Stimulated activated CD4-positive, alpha-beta T cell treated with anti-CD3 and anti-CD28 coated beads, Interleukin-15, amount 100 ng/mL, for 1 hour (primary cell): ENCODE data around the gene FXYD6.

Experiments
- DNase-seq, 2 donors: peaks; one replicate each; pipeline ENCODE4 v3.0.0-alpha.2; 2020; ENCODE audit warnings: low read depth in 1 of 2, low spot score in 1 of 2

FXYD6 gene

DNA sequence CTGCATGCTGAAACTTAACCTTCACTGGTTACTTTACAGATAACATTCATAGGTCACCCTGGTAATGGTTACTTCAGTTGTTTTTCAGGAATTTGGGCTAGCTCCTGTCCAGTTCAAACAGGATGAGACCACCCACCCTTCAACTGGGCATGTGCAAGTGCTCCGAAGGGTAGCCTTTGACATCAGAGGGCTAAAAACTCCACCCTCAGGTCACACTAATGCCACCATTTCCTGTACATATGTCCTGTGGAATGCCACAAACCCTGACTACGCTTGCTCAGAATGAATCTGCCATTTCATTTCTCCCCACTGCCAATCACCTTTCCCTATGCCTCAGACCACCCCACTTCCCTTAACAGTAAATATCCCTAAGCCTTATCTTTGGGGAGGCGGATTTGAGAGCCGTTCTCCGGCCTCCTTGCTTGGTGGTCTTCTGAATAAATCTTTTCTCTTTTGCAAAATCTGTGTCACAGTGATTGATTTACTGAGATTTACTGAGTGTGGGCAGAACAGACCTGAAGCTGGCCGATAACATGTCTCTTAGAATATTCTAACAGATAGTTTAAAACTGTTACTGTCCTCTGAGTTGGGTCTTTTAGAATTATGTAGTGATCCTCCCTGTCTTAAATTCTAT lies 26.6 kb downstream of the FXYD6 start:
- DNase-seq, result no peak

DNA sequence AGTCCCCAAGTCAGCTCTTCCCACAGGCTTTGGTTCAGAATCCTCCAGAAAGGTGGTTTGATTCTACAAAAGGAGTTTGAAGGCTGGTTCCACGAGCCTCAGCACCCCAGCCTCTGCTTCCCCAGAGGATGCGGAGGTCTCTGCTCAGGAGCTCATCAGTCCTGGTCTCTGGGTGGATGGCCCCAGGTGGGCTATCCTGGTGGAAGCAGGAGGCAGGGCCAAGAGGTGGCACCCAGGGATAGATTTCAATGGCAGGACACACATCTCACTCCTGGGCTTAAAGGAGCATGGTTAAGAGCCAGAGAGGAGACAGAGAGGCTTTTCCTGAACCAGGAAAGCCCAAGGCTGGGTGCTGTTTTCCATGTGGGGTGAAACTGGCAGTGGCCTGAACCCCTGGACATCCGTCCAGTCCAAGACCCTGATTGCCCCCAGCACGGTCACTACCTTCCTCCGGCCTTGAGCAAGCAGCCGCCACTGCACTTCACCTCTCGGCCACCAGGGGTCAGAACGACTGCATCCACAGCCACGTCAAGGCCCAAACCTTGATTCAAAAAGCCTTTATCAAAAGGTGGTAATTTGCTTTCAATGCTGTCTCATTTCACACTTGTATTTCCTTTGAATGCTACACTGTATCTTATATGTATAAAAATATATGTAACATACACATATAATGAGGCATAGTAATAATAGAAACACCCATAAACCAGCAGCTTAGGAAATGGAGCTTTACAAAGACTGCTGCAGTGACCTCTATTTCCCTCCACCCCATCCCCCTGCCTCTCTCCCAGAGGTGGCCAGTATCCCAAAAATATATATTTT lies 32.6 kb downstream of the FXYD6 start:
- peak; percentile 65 to 74 for DNase-seq

DNA sequence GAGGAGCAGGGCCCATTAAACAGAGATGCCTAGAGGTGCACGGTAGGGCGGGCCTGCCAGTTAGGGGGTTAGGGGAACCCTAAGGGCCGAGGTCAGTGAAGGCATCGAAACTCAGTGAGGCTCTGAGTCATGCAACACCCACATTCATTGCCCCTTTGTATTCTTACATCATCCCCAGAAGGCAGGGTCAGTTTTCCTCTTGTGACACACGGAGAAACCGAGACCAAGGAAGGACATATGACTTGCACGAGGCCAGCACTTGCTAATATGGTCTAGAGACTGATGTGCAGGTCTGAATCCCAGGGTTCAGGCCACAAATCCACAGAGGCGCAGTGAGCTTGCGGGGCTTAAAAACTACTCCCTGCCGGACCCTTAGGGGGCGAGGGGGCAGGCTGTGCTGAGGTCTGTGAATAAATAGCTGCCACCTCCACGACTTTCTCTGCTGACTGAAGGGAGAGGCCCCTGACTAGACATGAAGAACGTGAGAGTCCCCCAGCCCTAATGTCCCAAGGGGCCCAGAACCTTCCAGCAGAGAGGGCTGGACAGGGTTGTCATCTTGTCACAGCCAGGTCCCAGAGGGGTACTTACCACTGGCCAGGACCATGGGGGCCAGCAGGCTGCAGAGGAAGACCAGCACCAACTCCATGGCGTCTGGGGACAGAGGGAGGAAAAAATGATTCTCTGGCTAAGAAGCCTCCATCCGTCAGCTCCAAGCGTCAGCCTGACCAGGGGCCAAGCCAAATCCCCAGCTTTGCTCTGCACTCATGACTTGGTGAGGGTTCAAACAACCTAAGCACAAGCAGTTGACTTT lies 34.1 kb downstream of the FXYD6 start:
- DNase-seq, result no peak

DNA sequence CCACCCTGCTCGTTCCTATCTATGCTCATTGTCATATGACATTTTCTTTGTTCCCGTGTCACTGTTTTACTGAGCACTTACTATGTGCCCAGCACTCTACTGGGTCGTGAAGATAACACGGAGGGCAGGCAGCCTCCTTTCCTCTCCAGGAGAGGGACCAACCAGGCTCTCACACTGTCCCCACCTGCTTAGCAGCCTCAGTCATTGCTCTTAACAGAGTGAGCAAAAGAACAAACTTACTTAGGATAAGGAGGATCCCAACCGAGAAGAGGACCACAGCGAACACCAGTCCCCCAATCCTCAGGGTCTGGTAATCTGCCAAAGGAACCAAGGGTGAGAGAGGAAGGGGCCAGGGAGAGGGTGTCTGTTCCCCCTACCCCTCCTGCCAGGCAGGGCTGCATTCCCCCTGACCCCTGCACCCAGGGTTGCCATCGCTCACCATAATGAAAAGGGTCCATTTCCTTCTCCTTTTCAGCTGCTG lies 34.9 kb downstream of the FXYD6 start:
- no peak for DNase-seq

DNA sequence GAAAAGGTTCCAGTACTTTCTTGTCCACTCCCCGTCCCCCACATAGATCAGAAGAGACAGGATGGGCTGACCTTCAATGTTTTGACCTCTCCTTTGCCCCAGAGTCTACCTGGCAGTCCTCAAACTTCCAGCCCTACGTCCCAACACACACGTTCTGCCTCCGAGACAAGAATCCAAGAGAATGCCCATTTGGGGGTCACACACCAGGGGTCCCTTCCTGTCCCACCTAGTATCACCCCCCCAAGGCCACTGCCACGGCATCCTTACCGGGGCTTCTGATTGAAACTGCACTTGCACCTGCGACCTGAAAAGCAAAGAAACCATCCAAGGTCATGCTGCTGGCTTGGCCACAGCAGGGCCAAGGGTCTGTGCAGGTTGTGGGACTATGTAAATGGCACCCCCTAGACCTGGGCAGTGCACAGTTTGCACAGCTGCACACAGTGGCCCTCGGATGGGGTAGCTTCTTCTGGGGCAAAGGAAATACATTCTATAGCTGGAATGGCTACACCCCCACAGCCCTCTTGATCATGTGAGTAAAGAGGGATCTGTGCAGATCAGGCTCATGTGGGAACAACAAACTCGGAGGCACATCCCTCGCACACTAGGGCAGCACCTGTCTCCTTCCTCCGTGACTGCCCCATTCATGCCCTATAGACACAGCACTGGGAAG lies 35.4 kb downstream of the FXYD6 start:
- DNase-seq, result no peak

DNA sequence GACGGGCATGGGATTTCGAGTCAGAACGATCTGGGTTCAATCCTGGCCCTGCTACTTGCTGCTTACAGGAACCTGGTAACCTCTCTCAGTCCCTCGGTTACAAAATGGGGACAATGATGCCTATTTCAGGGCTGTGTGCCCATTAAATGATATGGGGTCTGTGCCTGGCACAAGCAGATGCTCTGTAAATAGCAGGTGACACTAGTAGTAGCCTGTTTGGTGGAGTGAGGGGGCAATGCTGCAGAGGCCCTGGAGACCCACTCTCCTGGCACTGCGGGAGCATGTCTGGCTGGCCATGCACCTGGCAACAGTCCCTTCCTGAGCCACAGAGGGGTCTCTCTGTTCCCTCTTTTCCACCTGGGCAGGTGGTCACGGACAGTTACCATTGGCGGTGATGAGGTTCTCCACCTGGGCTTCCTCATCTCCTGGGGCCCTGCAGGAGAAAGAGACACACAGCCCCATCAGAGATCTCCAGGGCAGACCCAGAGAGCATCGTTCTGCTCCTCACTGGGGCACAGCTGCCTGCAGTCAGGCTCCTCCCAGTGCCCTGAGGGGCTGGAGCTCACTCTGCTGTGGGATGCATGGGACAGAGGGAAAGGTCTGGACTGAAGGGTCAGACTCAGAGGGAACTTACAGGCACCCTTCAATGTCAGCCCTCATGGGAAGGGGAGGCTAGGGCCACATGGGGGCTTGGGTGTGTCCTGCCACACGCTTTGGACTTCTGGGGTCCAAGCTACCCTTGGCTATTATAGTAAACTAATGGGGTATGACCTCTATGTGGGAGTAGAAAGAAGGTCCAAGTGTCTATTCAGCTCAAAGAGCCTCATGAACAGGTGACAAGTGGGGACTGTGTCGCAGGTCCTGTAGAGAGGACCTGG lies 36.3 kb downstream of the FXYD6 start:
- DNase-seq, result no peak

DNA sequence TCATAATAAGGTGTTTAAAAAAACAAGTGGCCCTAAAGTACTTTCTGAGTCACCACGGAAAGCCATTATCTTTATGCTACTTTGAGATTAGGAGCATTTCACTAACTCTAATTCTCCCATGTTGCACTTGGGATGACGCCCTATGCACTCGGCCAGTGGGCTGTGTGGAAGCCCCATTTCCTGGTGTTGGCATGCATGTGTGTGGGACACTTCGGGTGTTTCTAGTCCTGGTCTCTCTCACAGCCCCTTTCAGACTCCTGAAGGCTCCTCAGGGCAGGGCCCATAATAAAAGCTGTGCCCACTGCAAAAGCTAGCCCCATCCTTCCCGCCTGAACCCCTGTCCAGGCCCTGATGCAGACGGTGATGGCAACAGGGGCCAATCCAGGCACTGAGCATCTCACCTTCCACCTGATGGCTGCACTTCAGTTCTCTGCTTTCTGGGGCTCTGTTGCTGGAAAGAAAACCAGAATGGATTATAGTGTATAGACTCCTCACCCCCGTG lies 37.0 kb downstream of the FXYD6 start:
- no peak for DNase-seq

DNA sequence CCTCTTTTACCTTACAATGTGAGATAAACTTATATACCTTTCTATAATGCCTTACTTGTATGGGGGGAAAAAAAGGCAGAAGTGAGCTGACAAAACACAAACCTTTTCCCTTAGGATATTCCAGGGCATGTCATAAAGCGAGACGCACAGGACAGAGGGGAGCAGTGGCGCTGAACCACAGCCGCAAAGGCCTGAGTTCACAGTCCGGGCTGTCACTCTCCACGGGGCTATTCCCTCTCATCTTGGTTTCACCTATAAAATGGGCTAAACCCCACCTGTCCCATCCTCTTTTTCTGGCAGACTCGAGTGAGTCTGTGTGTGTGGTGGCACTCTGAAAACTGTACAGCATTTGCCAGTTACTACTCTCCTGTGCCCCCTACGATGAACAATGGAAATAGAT lies 37.6 kb downstream of the FXYD6 start:
- DNase-seq, result no peak

DNA sequence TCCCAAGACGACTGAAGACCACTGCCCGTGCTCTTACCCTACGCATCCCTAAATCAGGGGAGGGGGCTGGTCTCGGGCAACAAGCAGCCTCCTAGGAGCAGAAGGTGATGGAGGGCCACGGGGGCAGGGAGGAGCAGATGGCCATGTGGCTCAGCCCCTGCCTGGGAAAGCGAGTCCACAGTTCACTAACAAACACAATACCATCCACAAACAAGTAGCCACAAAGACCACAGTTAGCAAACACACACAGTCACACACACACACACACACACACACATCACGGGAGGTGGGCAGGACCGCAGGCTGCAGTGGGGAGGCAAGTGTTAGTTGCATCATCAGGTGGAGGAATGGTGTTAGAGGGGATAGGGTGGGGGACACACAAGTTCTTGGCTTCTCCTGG lies 38.7 kb downstream of the FXYD6 start:
- DNase-seq, result no peak

DNA sequence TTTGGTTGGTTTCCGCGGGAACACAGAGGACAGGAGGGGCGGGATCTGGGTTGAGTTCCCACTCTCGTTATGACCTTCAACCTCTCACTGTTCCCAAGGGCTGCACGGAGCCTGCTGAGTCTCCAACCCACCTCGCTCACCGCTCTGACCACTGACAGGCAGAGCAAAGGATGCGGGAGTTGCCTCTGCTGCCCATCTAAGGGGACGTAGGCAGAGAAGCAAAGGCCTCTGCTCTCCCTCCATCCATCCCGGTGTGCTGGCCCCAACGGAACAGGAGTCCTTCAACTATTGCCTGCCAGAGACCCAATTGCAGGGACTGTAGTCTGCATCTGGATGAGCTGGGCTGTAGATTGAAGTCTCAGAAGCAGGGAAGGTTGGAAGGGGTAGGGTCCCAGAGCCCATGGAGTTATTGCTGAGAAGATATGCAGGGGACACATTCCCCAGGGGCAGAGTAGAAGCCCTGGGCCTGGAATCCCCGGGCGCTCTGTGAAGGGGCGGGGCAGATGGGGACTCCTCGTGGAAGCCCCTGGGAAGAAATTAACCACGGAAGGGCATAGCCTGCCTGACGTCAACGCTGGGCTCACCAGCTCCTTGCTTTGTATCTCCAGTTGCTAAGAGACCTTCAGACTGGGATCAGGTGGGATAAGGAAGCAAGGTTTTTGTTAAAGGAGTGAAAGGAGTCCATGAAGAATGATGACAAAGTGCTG lies 39.2 kb downstream of the FXYD6 start:
- no peak for DNase-seq

DNA sequence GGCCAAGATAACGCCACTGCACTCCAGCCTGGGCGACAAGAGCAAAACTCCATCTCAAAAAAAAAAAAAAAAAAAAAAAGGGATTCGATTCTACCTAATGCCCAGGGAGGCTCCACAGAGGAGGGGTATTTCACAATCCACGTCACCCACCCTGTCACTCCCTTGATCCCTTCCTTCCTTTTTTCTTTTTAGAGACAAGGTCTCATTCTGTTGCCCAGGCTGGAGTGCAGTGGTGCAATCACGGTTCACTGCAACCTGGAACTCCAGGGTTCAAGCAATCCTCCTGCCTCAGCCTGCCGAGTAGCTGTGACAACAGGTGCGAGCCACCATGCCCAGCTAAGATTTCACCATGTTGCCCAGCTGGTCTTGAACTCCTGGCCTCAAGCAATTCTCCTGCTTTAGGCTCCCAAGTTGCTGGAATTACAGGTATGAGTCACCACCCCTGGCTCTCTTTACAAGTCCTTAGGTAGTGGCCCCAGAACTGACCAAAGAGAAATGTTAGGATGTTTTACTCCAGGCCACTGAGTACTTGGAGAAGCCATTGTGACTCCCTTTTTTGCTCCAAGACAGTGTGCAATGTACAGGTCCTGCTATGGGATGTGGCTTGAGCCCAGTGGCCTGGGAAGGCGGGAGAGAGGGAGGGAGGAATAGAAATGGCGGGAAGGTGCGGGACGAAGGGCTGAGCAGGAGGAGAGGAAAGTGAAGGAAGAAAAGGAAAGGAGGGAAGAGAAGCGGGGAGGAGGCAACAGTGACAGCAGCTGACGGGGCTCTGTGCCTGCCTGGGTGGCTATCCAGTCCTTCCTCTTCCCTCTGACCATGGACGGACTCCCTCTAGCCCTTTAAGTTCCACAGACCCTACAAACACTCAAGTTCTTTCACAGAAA lies 40.1 kb downstream of the FXYD6 start:
- no peak for DNase-seq

DNA sequence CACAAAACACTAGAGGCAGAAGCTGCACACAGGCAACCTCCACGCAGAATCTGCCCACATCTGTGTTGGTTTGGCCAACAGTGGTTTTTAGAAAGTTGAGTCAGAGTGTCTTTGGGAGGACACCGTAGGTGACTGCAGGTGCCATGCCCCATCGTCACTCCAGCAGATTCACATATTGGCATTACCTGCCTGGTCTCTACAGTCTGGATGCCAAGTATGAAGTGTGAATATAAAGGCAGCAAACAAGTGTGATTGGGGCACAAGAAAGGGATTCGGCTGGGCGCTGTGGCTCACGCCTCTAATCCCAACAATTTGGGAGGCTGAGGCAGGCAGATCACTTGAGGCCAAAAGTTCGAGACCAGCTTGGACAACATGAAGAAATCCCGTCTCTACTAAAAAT lies 40.9 kb downstream of the FXYD6 start:
- no peak for DNase-seq

DNA sequence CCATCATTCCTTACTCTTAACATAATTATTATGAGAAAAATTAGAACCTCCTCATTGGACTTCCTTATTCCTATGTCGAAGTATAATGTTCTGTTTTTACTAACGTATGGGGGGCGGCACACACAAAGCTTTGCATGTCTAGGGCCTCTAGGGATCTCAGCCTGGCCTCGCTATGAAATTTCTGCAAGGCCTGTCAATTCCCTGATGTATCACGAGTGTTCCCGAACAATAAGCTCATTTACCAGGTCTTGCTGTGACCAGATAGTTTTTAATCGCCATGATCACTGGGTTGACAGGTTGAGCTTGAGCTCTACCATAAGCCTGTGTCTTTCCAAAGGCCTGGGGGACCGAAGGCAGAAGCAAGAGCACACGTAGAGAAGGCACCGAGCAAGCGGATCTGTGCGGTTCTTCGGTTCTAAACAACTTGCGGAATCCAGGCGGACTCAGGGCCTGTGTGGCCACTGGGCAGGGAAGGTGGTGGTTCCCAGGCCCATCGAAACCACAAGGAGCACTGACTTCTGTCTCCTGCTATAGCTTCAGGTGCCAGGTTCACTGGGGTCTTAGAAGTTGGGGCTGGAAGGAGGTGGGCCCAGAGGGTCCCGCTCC lies 41.5 kb downstream of the FXYD6 start:
- DNase-seq, result no peak

DNA sequence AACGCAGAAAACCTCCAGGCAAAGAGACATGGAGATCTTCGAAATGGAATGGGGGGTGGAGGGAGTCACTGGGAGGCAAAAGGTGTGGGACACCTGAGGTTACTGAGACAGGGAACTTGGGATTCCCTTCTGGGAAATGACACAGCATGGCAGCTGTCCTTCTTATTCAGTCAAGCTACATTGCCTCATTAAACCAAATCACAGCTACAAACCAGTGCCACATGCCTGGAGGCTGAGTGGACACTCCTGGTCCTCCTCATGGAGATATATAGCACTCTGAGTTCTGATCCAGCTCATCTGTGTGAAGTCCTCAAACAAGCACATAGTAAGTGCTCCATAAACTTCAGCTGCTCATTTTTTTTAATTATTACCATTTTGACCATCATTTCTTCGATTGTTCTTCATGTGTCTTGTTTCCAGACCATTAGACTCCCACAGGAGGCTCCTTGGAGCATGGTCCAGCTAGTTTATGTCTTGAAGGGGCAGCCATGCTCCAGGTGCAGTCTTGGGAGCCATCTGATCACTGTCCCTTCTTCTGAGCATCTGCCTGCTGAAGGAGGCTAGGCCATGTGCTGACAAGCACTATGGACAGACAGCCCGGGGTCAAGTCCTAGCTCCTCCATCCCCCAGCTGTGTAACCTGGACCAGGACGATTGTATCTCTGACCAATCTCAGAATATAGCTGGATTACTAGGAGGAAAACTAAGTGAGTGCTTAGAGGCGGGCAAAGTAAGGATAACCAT lies 42.2 kb downstream of the FXYD6 start:
- DNase-seq, result no peak

DNA sequence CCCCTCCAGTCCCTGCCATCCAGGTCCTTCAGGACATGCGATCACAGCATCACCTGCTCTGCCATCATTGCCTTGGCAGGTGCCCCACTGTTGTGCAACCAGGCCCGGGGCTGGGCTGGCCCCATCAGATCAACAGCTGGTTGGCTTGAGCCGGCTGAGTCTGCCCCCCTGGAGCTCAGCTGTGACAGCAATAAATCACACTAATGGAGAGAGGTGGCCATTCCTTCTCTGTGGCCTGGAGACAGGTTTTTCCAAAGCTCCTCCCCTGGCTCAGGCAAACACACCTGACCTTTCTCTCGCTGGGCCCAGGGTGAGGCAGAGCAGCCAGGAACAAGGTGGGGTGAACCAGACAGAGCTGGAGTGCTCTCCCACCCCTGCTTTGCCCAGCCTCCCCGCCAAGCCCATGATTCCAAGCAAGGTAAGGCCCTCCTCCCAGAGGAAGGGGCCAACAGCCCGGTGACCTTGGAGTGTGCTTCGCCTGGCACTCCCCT lies 43.0 kb downstream of the FXYD6 start:
- DNase-seq, result no peak

DNA sequence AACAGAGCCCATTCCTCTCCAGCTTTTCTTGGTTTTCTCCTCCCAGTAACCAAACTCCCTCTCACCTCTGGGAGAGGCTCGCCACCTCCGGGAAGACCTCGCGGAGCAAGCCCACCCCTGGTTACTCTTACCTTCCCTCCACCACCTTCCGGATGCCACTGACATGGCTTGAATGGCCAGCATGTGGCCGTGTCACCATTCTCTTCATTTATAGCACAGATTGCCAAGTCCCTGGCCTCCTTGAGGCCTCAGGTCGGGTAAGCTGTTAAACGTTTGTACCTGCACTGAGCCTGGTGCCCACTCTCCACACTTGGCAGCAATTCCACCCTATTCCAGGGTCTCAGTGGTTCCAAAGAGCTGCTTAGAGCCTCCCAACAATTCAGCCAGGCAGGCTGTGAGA lies 43.9 kb downstream of the FXYD6 start:
- no peak for DNase-seq

DNA sequence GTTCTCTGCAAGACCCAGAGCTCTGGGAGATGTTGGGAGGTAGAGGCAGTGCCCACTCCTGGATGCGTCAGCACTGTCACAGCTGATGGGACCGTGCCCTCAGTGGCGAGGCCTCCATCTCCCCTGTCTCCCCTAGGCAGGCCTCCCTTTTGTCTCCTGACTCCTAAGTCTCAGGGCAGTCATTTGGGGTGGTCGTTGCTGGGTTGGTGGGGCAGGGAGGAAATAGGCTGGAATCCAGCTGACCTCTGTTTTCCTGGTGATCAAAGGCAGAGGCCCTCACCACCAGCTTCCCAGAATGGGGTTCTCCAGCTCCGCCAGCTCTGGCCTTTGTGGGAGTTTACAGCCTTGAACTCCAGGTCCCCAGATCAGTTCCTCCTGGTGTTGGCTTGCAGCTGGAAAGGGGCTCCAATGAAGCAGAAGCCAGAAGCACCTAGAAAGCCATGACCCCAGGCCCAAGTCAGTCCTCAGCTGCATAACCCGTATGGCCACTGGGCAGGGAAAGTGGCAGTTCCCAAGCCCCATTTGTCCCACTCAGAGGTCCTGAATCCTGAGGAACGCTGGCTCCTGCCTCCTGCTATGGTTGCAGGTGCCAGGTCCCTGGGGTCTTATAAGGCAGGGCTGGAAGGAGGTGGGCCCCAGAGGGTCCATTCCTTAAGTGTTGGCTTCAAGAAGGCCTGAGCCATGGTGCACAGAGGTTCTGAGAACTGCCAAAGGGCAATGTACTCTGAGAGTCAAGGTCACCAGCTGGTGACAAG lies 44.6 kb downstream of the FXYD6 start:
- DNase-seq, result no peak
